Measurements from ENCODE around the gene CSK. TPM values are rescaled to one million over a fixed set of nuclear protein-coding genes. Genes with fewer than 3 reads are reported as not detected.

Gene CSK
- total and polyA plus RNA-seq, 3 donors from 2014 or later = 41.5 to 45.6 (median 43.1) TPM

- no peak overlapping the region for H3K27ac ChIP-seq
- no peaks in the 10 kb centered on the region for H3K36me3 ChIP-seq (ENCODE audit: low read depth, missing control alignments)
- WGBS, 2 donors = 70 to 80% methylated on average over 3 to 5 of the region's 5 CpGs
- TF ChIP-seq, protein P1, sequence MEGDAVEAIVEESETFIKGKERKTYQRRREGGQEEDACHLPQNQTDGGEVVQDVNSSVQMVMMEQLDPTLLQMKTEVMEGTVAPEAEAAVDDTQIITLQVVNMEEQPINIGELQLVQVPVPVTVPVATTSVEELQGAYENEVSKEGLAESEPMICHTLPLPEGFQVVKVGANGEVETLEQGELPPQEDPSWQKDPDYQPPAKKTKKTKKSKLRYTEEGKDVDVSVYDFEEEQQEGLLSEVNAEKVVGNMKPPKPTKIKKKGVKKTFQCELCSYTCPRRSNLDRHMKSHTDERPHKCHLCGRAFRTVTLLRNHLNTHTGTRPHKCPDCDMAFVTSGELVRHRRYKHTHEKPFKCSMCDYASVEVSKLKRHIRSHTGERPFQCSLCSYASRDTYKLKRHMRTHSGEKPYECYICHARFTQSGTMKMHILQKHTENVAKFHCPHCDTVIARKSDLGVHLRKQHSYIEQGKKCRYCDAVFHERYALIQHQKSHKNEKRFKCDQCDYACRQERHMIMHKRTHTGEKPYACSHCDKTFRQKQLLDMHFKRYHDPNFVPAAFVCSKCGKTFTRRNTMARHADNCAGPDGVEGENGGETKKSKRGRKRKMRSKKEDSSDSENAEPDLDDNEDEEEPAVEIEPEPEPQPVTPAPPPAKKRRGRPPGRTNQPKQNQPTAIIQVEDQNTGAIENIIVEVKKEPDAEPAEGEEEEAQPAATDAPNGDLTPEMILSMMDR (IDR thresholded peaks at IDR 0.05) = no peak
- no peak for TF ChIP-seq POLR2A (IDR thresholded peaks at IDR 0.05)
- H3K4me1 ChIP-seq = no peaks in the 10 kb centered on the region
- no peaks in the 10 kb centered on the region for H3K27me3 ChIP-seq
- intact Hi-C loops (cut with DNase I; ENCODE audit: low total_unique reads) = no loop called here
- no peak for DNase-seq
- no peak overlapping the region for H3K4me3 ChIP-seq
- no peaks in the 10 kb centered on the region for H3K9me3 ChIP-seq
Observed at GRCh38 chr15:74827614-74828013, 45.7 kb downstream of the CSK start.

GRCh38 chr15:74828835-74829234 is 47.0 kb downstream of the CSK start:
- TF ChIP-seq POLR2A (IDR thresholded peaks at IDR 0.05) = no peak
- TF ChIP-seq, protein P1 (IDR thresholded peaks at IDR 0.05) = no peak
- no peak overlapping the region for H3K4me3 ChIP-seq
- no peaks in the 10 kb centered on the region for H3K36me3 ChIP-seq (ENCODE audit: low read depth, missing control alignments)
- WGBS, 2 donors = 84 to 86% methylated on average over 5 to 6 of the region's 6 CpGs
- H3K27me3 ChIP-seq = no peaks in the 10 kb centered on the region
- intact Hi-C loops (cut with DNase I; ENCODE audit: low total_unique reads) = no loop called here
- H3K4me1 ChIP-seq = no peaks in the 10 kb centered on the region
- H3K27ac ChIP-seq = no peak overlapping the region
- H3K9me3 ChIP-seq = no peaks in the 10 kb centered on the region
- no peak for DNase-seq

- no peaks in the 10 kb centered on the region for H3K27me3 ChIP-seq
- H3K4me3 ChIP-seq = no peak overlapping the region
- no peak overlapping the region for H3K27ac ChIP-seq
- DNase-seq = no peak
- WGBS, 2 donors = 83% methylated on average over 3 of the region's 3 CpGs
- TF ChIP-seq, protein P1 (IDR thresholded peaks at IDR 0.05) = no peak
- no peak for TF ChIP-seq POLR2A (IDR thresholded peaks at IDR 0.05)
- intact Hi-C loops (cut with DNase I; ENCODE audit: low total_unique reads) = no loop called here
- H3K36me3 ChIP-seq (ENCODE audit: low read depth, missing control alignments) = no peaks in the 10 kb centered on the region
- no peaks in the 10 kb centered on the region for H3K4me1 ChIP-seq
- H3K9me3 ChIP-seq = no peaks in the 10 kb centered on the region
Observed at GRCh38 chr15:74829486-74829885, 47.6 kb downstream of the CSK start.

GRCh38 chr15:74829991-74830390 is 48.1 kb downstream of the CSK start:
- TF ChIP-seq, protein P1 (IDR thresholded peaks at IDR 0.05) = no peak
- no peak for TF ChIP-seq POLR2A (IDR thresholded peaks at IDR 0.05)
- no peaks in the 10 kb centered on the region for H3K27me3 ChIP-seq
- DNase-seq = peak; percentile 40
- WGBS, 2 donors = 28 to 61% methylated on average over 6 of the region's 6 CpGs
- no peaks in the 10 kb centered on the region for H3K36me3 ChIP-seq (ENCODE audit: low read depth, missing control alignments)
- H3K4me1 ChIP-seq = no peaks in the 10 kb centered on the region
- no peak overlapping the region for H3K27ac ChIP-seq
- intact Hi-C loops (cut with DNase I; ENCODE audit: low total_unique reads) = no loop called here
- no peaks in the 10 kb centered on the region for H3K9me3 ChIP-seq
- H3K4me3 ChIP-seq = no peak overlapping the region

DNA sequence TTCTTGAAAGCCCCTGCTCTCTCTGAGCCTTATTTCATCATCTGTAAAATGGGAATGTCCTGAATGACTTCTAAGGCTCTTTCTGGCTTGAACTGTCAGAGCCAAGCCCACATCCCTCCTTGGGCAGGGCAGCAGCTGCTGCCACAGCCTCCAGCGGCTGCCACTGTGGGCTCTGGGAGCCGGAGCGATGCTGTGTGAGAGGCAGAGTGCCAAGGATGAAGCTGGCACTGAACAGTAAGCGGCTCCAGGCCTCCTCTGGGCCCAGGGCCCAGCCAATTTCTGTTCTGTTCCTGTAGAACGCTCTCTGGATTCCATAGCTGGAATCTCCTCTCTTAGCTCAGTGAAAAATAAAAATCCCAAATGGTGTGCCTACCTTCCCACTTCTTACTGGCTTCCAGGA is 49.0 kb downstream of the CSK start:
- no peak for TF ChIP-seq POLR2A (IDR thresholded peaks at IDR 0.05)
- TF ChIP-seq, protein P1 (IDR thresholded peaks at IDR 0.05) = no peak
- Histone ChIP-seq H3K4me3 (no peak overlapping the region), H3K27me3 (no peaks in the 10 kb centered on the region), H3K27ac (no peak overlapping the region), H3K36me3 (ENCODE audit: low read depth, missing control alignments) (no peaks in the 10 kb centered on the region), H3K9me3 (no peaks in the 10 kb centered on the region), H3K4me1 (no peaks in the 10 kb centered on the region)
- no peak for DNase-seq
- WGBS, 2 donors = 70 to 93% methylated on average over 2 to 5 of the region's 5 CpGs
- intact Hi-C loops (cut with DNase I; ENCODE audit: low total_unique reads) = no loop called here
